HepG2 (cell line): ENCODE measurements around the gene TMEM154.

Experiments used
- ARNT ChIP-seq: fragments of 450-650 bp; IDR thresholded peaks from 2 replicates; pipeline ENCODE4 v1.6.1; 2017
- BCL6 ChIP-seq: IDR thresholded peaks from 2 replicates; pipeline ENCODE4 v1.6.1; 2016; ENCODE audit warnings: missing genetic modification reagents, missing compliant biosample characterization
- CHD4 ChIP-seq: fragments of 200-600 bp; sonication (generic); IDR thresholded peaks from 2 replicates; pipeline ENCODE4 v1.7.0; 2017; ENCODE audit warnings: mild to moderate bottlenecking, low read length, borderline replicate concordance
- POLR2A ChIP-seq, 2 experiments: IDR thresholded peaks; 2 replicates each; pipeline ENCODE4 v1.6.1; 2011; ENCODE audit warnings: low read depth in 2 of 2, low read length in 2 of 2, mild to moderate bottlenecking in 1 of 2, moderate library complexity in 1 of 2; ENCODE audit not compliant: insufficient read depth in 1 of 2
- ZNF747 ChIP-seq: sonication (generic); formaldehyde crosslinking; IDR thresholded peaks from 2 replicates; pipeline ENCODE4 v1.8.1; 2023; ENCODE audit warnings: missing genetic modification reagents, mild to moderate bottlenecking, borderline replicate concordance
- ZNF782 ChIP-seq: sonication (generic); formaldehyde crosslinking; IDR thresholded peaks from 2 replicates; pipeline ENCODE4 v1.4.0; 2020; ENCODE audit warnings: missing genetic modification reagents, mild to moderate bottlenecking, borderline replicate concordance
- TF ChIP-seq, protein P1 (sequence below): IDR thresholded peaks from 2 replicates; pipeline ENCODE4 v1.6.1; 2012; ENCODE audit warnings: low read depth, low read length, improper control_type of control experiment

DNA sequence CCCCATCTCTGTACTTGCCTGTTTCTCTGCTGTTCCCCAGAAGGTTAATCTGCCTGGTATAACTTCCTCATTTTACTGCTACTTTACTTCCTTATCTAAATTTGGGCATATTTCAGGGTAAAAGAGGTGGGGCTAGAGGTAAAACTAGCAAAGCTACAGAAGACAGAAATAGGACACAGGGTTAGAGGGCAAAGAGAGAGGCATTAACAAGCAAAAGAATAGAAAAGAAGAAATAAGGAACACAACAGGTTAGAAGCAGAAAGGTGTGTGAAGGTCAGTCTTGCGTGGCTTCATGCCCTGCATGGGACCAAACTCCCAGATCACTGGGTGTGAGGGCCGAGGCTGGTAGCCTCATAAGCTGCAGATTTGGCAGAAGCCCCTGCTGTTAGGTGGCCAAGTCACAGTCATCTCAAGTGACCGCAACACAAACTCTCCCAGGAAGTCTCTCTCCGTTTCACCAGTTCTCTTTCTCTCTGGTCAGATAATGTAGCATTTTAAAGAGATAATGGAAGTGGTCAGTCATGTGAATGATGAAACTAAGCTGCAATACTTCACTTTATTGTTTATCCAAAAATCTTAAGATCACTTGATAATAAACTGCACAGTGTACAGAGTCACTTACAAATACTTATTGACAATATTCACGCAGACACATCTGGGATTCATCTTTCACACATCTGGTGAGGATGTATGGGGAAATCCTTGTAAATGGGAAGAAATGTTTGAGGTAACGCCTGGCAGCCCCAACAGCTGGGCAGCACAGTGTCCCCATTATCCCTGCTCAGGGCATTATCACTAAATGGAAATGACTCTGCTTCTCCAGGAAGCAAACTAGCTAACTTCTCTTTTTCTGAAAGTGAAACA lies 16.4 kb downstream of the TMEM154 start:
- no peak for TF ChIP-seq CHD4
- TF ChIP-seq POLR2A (IDR thresholded peaks at IDR 0.05; ENCODE audit: insufficient read depth in 1 of 2, low read depth in 2 of 2, low read length in 2 of 2), result no peak
- no peak for TF ChIP-seq ZNF747 (CRISPR knock-in tag)
- TF ChIP-seq ARNT, result no peak
- TF ChIP-seq, protein P1, sequence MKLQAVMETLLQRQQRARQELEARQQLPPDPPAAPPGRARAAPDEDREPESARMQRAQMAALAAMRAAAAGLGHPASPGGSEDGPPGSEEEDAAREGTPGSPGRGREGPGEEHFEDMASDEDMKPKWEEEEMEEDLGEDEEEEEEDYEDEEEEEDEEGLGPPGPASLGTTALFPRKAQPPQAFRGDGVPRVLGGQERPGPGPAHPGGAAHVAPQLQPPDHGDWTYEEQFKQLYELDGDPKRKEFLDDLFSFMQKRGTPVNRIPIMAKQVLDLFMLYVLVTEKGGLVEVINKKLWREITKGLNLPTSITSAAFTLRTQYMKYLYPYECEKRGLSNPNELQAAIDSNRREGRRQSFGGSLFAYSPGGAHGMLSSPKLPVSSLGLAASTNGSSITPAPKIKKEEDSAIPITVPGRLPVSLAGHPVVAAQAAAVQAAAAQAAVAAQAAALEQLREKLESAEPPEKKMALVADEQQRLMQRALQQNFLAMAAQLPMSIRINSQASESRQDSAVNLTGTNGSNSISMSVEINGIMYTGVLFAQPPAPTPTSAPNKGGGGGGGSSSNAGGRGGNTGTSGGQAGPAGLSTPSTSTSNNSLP, result no peak
- no peak for TF ChIP-seq ZNF782 (CRISPR knock-in tag)
- no peak for TF ChIP-seq BCL6 (CRISPR knock-in tag)
